NCI-H2171 (cell line): ENCODE results near the gene INSYN2A.

Experiments used
- DNase-seq: peaks from one replicate; lab custom pipeline; 2025; lab: John Stamatoyannopoulos, UW

INSYN2A gene

DNA sequence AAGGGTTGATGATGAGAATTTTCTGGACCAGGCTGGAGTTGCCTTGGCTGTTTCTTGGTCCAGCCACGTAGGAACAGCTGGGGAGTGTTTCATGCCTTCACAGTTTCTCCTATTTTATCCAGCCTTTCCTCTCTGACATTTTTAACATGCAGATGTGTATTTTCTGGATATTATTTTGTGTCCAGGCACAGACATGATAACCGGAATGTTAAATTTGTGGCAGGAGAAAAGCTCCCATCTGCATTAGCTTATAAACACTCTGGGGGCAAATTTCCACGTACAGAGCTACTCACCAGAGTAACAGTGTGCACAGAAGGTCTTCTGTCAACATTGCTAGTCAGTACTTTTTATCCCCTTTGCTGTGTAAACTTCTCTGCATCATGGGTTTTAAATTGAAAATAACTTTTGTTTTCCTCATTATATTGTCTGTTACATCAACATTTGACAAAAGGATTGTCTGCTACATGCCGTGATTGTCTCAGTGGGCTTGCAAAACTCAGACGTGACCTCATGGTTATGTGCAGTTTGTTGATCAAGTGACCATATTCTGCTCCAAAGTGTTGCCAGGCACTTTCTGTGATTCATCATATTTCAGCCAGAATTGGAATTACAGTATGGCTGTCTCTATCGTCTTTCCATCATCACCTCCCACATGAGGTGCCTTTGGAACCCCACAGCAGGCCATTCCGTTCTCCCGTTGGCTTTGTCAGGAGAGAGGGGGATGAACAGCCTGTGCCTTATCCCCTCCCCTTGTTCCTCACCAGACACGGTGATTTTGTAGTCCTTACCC is 41.4 kb downstream of the INSYN2A start:
- DNase-seq, result no peak

DNA sequence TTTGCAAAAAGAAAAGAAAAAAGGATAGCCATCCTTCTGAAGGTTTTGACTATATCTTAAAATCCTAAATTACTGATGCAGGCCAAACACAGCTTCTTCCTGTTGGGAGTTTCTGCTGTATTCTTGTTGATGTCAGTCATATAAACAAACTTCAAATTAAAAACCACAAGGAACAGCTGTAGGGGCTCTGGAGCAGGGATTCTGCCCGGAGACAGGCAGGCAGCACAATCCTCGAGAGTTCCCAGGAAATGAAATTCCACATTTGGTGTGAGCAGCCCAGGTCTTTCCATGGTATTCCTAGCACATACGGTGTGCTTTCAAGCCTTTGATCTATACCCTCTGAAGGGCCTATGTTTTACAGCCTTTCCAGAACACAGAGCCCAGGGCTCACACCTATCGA is 43.2 kb downstream of the INSYN2A start:
- no peak for DNase-seq

DNA sequence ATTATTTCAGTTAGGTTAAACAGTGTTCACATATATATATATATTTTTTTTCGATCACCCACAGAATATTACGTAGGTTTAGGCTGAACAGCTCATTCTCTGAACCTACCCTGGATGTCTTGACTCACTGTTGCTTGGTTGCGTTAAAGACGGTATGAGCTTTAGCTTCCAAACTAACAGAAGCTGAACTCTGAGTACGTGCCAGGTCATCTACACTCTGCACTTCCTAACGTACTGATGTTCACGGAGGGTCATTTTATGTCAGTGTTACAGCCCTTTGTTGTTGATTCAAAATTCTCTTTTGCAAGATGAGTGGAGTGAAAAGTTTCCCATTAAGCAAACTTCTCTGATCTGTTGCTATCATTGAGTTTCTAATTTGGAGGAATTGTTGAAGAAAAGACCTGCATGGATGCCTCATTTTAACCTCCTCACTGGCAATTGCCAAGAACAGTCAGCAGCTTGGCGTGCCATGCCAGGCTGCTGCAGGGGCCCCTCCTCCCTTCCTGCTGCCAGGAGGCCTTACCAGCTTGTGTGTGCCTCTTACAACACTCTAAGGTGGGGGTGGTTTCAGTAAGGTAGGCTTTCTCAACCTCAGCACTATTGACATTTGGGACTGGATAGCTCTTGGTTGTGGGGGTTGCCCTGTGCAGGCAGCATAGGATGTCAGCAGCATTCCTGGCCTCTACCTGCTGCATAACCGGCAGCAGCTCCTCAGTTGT is 44.3 kb downstream of the INSYN2A start:
- DNase-seq, result no peak

DNA sequence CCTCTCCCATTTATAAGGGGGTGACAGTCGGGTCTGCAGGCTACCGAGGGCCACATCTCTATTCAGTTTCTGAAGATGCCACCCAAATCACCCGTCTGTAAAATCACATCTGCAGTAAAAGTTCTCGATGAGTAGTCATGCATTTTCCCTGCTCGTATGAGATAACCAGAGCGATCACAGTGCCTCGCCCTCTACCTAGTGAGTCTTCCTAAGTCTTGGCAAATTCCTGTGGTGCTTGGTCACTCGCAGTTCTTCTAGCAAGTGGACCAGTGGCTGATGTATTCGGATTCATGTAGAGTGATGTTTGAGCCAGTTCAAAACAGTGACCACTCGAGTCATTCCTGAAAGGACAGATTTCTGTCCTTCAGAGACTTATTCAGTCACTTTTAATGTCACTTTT is 44.9 kb downstream of the INSYN2A start:
- no peak for DNase-seq

DNA sequence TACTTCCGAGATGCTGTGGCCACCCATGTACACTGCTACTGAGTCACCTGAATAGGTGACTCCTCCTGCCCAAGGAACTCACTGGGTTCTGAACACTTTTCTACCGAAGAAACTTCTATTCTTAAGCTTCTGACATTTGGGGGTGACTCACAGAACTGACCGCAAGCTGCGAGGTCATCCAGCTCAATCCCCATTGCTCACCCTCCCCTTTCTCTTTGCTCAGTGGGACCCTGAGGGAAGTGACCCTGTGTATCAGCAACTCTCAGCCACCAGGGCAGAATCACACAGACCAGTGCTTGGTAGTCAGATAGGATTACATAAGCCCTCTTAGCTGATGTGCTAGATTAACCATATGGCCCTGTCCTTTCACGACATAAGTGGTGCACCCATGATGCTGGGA is 46.3 kb downstream of the INSYN2A start:
- no peak for DNase-seq

DNA sequence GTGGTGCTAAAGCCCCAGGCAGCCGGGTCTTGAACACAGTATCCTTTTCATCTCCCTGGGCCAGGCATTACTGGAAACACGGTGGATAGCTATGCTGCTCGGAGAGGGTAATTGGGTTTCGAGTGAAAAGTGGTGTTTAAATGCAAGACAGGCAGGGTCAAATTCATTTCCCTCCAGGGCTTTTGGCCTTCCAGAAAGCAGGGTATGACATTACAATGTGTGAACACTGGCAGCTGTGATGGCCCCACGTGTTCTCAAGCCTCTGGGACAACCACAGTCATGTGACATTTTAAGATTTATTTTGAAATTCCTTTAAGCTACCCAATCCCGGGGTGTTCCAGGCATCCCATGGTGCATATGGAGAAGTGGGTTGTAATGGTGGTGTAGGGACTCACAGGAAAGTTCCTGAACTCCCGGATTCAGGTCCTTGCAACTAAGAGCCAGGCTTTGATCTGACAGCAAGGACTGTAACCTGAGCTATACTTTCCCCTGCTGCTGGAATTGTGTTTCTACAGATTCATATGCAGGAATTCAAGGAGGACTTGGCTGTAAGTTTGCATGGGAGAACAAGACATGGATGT is 46.8 kb downstream of the INSYN2A start:
- no peak for DNase-seq

DNA sequence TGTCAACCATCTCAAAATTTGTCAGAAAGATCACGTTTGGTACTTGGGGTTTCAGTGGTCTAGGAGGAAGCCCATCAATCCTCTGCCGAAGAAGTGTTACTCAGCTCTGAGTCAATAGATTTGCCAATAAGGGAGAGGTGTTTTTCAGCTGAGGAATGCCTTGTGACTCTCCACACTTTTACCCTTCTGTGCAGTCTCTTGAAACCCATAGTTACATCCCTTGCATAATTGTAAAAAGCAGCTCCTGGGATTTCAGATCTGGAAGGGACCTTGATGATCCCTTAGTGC is 47.5 kb downstream of the INSYN2A start:
- DNase-seq, result no peak

DNA sequence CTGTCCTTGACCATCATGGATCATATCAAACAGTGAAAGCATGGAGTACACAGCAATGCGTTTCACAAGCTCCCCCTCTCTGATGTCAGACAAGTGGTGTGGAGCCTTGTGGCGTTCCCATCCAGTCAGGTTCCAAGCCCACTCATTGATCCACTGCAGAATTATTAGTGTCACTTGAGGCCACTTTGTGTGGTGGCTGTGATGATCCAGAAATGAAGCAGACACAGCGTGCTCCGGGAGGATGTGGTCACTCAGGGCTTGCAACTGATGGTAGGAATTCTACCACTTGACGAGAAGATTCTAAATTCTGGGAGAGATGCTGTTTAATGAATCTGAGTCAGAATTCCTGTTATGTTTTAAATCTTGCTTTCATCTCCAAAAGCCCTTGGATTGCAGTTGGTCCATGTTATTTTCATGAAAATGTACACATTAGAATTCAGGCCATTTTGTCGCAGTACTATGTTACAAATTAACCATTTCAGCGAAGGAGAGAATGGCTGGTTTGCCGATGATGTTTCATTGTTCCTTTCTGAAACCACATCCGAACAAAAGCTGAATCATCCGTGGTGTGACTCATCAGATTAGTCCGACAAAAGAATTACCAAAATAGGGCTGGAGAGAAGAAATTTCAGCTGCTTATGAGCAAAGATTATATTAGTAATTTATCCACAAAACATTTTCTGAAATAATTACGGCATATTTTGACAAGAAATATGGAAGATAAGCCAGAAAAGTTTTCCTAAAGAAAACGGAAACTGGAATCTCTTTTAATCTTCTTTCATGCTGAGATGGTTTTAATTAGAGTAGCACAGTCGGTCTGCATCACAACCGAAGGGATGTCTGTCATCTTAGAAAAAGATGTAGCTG is 48.1 kb downstream of the INSYN2A start:
- no peak for DNase-seq

DNA sequence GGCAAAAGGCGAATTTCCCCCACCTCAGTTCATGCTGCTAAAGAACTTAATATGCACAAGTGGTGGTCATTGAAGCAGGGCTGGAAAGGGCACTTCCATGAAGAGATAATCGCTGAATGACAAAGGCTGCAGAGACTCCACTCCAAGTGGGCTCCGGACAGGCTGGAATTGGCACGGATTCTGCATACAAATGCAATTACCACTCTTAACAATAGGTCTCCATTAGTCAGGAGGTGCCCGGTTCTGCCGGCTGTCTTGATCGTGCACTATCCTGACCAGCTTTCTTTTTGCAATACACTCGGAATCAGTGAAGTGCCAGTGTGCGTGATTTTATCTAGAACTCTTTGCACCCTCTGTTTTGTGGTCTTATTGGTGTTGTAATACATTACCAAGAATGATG is 49.7 kb downstream of the INSYN2A start:
- DNase-seq, result no peak
